ENCODE measurements around the gene HIPK4.

GRCh38 chr19:40423938-40424337 is 34.0 kb upstream of the HIPK4 start:
- TF ChIP-seq GATA2 (IDR thresholded peaks at IDR 0.05; ENCODE audit: low read depth, low read length) (no peak), GATA3 (IDR thresholded peaks at IDR 0.05; ENCODE audit: low read depth, low read length) (no peak)

All from SH-SY5Y (cell line).